ENCODE results near the gene LENEP. TPM values are rescaled to one million over a fixed set of nuclear protein-coding genes. Genes with fewer than 3 reads are reported as not detected.

LENEP gene
- total RNA-seq, 1 experiment from 2014 or later: 2.8 TPM

GRCh38 chr1:155026588-155026987 lies 33.2 kb downstream of the LENEP start:
- Histone ChIP-seq H2BK5ac (ENCODE audit: insufficient read length, low read length) (no peak overlapping the region), H3K9me3 (ENCODE audit: control insufficient read depth, low read depth, low read length) (no peaks in the 10 kb centered on the region), H3K79me1 (ENCODE audit: insufficient read depth, low read depth, low read length, poor library complexity, severe bottlenecking) (no peaks in the 10 kb centered on the region), H3K18ac (ENCODE audit: insufficient read length, low read depth, low read length) (no peak overlapping the region), H3K79me2 (ENCODE audit: insufficient read depth, low read length) (no peaks in the 10 kb centered on the region), H3K23me2 (ENCODE audit: insufficient read length, low read depth, low read length, poor library complexity, severe bottlenecking) (no peaks in the 10 kb centered on the region), H2AK5ac (ENCODE audit: insufficient read length, low read length) (no peak overlapping the region), H2BK15ac (ENCODE audit: low read depth, low read length) (no peak overlapping the region), H3K9ac (ENCODE audit: extremely low read depth, insufficient read length, low read length) (no peak overlapping the region), H3T11ph (ENCODE audit: low read length) (no peak overlapping the region), H3K56ac (ENCODE audit: insufficient read length, low read depth, low read length) (no peak overlapping the region), H2BK120ac (ENCODE audit: low read depth, low read length, poor library complexity, severe bottlenecking) (no peak overlapping the region), H3K4ac (ENCODE audit: low read depth, low read length) (no peak overlapping the region), H2BK12ac (ENCODE audit: insufficient read length, low read depth, low read length) (no peak overlapping the region), H3K4me2 (ENCODE audit: insufficient read depth, insufficient read length, low read length) (no peak overlapping the region), H3K23ac (ENCODE audit: insufficient read length, low read depth, low read length) (no peak overlapping the region), H2BK20ac (ENCODE audit: low read depth, low read length, poor library complexity, severe bottlenecking) (no peak overlapping the region), H4K20me1 (ENCODE audit: control insufficient read depth, insufficient read depth, insufficient read length) (no peaks in the 10 kb centered on the region), H2AFZ (ENCODE audit: low read length) (no peak overlapping the region), H3K4me1 (ENCODE audit: insufficient read depth, low read length) (no peaks in the 10 kb centered on the region), H3K14ac (ENCODE audit: insufficient read depth, low read length) (no peak overlapping the region; the same call in 1 of the 2 replicates), H3K27me3 (ENCODE audit: insufficient read depth, low read length) (no peaks in the 10 kb centered on the region), H4K5ac (ENCODE audit: insufficient read length, low read depth, low read length) (no peak overlapping the region), H4K91ac (ENCODE audit: insufficient read length, low read depth, low read length) (no peak overlapping the region), H3K27ac (ENCODE audit: insufficient read length, low read depth, low read length) (no peak overlapping the region), H4K8ac (replicated peaks; ENCODE audit: insufficient read length, low read depth, low read length) (no peak overlapping the region)
- H3K36me3 Mint-ChIP-seq (ENCODE audit: insufficient read depth in 1 of 3, low read depth in 3 of 3): no peaks in the 10 kb centered on the region
- DNase-seq: no peak
- H3K4me3 Mint-ChIP-seq: no peak overlapping the region
- TF ChIP-seq, protein P1, sequence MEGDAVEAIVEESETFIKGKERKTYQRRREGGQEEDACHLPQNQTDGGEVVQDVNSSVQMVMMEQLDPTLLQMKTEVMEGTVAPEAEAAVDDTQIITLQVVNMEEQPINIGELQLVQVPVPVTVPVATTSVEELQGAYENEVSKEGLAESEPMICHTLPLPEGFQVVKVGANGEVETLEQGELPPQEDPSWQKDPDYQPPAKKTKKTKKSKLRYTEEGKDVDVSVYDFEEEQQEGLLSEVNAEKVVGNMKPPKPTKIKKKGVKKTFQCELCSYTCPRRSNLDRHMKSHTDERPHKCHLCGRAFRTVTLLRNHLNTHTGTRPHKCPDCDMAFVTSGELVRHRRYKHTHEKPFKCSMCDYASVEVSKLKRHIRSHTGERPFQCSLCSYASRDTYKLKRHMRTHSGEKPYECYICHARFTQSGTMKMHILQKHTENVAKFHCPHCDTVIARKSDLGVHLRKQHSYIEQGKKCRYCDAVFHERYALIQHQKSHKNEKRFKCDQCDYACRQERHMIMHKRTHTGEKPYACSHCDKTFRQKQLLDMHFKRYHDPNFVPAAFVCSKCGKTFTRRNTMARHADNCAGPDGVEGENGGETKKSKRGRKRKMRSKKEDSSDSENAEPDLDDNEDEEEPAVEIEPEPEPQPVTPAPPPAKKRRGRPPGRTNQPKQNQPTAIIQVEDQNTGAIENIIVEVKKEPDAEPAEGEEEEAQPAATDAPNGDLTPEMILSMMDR (conservative IDR thresholded peaks at IDR 0.05): no peak
- no peak overlapping the region for H3K27ac Mint-ChIP-seq
- peaks cover 17% of the 10 kb centered on the region for H3K27me3 Mint-ChIP-seq (ENCODE audit: low read depth)
- H3K4me1 Mint-ChIP-seq: peaks cover 4 to 23% of the 10 kb centered on the region in 2 experiments
- no peaks in the 10 kb centered on the region for H3K9me3 Mint-ChIP-seq
- no CpG with 5 or more reads among the region's 6 CpGs for WGBS (ENCODE audit: extremely low coverage, insufficient read length, low lambda C conversion rate)
